PC-3 (cell line): ENCODE results near the gene ZMYND10. TPM values are rescaled to one million over a fixed set of nuclear protein-coding genes. Genes with fewer than 3 reads are reported as not detected.

Experiments
- ATAC-seq: fragments of 200-7000 bp; cut with Tn5 transposase; 2 replicates; pipeline ENCODE4 v1.9.1; 2020; ENCODE audit warnings: mild to moderate bottlenecking, moderate library complexity
- BruUV-seq: library from RNA; stranded (reverse); fragments of 400-500 nt; replicated peaks from 2 replicates; lab custom pipeline; 2021; lab: Mats Ljungman, UMichigan
- CTCF ChIA-PET: fragments of 300-600 bp; sonication (Branson Sonifier 250); formaldehyde crosslinking; loops from one replicate; lab custom pipeline; 2022; ENCODE audit warnings: antibody characterized with exemption; lab: Charles Lee
- POLR2A ChIA-PET: fragments of 300-600 bp; sonication (Branson Sonifier 250); formaldehyde crosslinking; loops from one replicate; lab custom pipeline; 2022; ENCODE audit warnings: antibody characterized with exemption; ENCODE audit not compliant: unreplicated experiment; lab: Charles Lee
- DNase-seq: peaks from one replicate; pipeline ENCODE4 v3.0.0-alpha.2; 2015
- H2AFZ ChIP-seq: fragments of 300-600 bp; sonication (generic); 2 replicates; pipeline ENCODE4 v1.6.0; 2016; ENCODE audit warnings: antibody characterized with exemption, low read length
- H3F3A ChIP-seq: fragments of 300-600 bp; sonication (generic); one replicate; pipeline ENCODE4 v1.6.0; 2017; ENCODE audit warnings: antibody characterized with exemption, low read length, control low read depth, mild to moderate bottlenecking; ENCODE audit not compliant: unreplicated experiment
- H3K27ac ChIP-seq: fragments of 300-600 bp; sonication (generic); 2 replicates; pipeline ENCODE4 v1.5.1; 2016; ENCODE audit warnings: mild to moderate bottlenecking, low read length
- H3K27me3 ChIP-seq: fragments of 300-600 bp; sonication (generic); 2 replicates; pipeline ENCODE4 v1.6.1; 2016; ENCODE audit warnings: low read length, mixed read lengths
- H3K36me3 ChIP-seq: fragments of 300-600 bp; sonication (generic); 2 replicates; pipeline ENCODE4 v1.6.1; 2016; ENCODE audit warnings: low read depth, mixed run types, low read length, mixed read lengths
- H3K4me1 ChIP-seq: fragments of 300-600 bp; sonication (generic); 2 replicates; pipeline ENCODE4 v1.5.1; 2016; ENCODE audit warnings: low read length; ENCODE audit not compliant: insufficient read depth
- H3K4me2 ChIP-seq: fragments of 300-600 bp; sonication (generic); 2 replicates; pipeline ENCODE4 v1.6.0; 2016; ENCODE audit warnings: low read length
- H3K4me3 ChIP-seq: fragments of 300-600 bp; sonication (generic); 2 replicates; pipeline ENCODE4 v1.5.1; 2016; ENCODE audit warnings: mild to moderate bottlenecking, low read length, mixed read lengths
- H3K79me2 ChIP-seq: fragments of 300-600 bp; sonication (generic); 2 replicates; pipeline ENCODE4 v1.6.1; 2017; ENCODE audit warnings: low read length, mixed read lengths
- H3K9ac ChIP-seq: fragments of 300-600 bp; sonication (generic); 2 replicates; pipeline ENCODE4 v1.6.0; 2016; ENCODE audit warnings: mild to moderate bottlenecking, low read length
- H3K9me2 ChIP-seq: fragments of 300-600 bp; sonication (generic); replicated peaks from 2 replicates; pipeline ENCODE4 v1.6.1; 2016; ENCODE audit warnings: mixed run types, low read length, mixed read lengths
- H3K9me3 ChIP-seq: fragments of 300-600 bp; sonication (generic); 2 replicates; pipeline ENCODE4 v1.6.1; 2016; ENCODE audit warnings: low read length, mixed read lengths
- H4K20me1 ChIP-seq: fragments of 300-600 bp; sonication (generic); 2 replicates; pipeline ENCODE4 v1.6.1; 2016; ENCODE audit warnings: low read length, mixed read lengths
- CTCF ChIP-seq: fragments of 300-600 bp; sonication (generic); conservative IDR thresholded peaks from 2 replicates; pipeline ENCODE4 v1.5.1; 2017; ENCODE audit warnings: antibody characterized with exemption, low read depth, mild to moderate bottlenecking, low read length
- EZH2 ChIP-seq: fragments of 300-600 bp; sonication (generic); IDR thresholded peaks from one replicate; pipeline ENCODE4 v1.6.1; 2017; ENCODE audit warnings: antibody characterized with exemption, mild to moderate bottlenecking, low read length; ENCODE audit not compliant: unreplicated experiment
- EZH2phosphoT487 ChIP-seq: fragments of 300-600 bp; sonication (generic); IDR thresholded peaks from 2 replicates; pipeline ENCODE4 v1.6.1; 2018; ENCODE audit warnings: mild to moderate bottlenecking, antibody characterized with exemption, low read length, borderline replicate concordance
- intact Hi-C: fragments of 100-400 bp; cut with micrococcal nuclease; formaldehyde crosslinking; loops from 2 replicates; pipeline ENCODE4 v1.9.0; 2023
- total RNA-seq: library from RNA; depleted of rRNA; stranded (reverse); fragments of >200 nt; gene quantifications from 2 replicates; pipeline ENCODE4 v1.2.3, GENCODE V29; 2014

Gene ZMYND10
- total RNA-seq, 1 experiment from 2014 or later, result 1.6 TPM

GRCh38 chr3:50355829-50356552, 10.5 kb upstream of the ZMYND10 start:
- ATAC-seq (no peak), DNase-seq (no peak)
- POLR2A ChIA-PET, result no interaction called here
- no TSS peak for BruUV-seq
- Histone ChIP-seq H3K4me2 (peak overlapping the region; percentile 93), H3F3A (no peaks in the 10 kb centered on the region), H3K27me3 (no peaks in the 10 kb centered on the region), H3K9me2 (no peaks in the 10 kb centered on the region), H3K9ac (no peak overlapping the region), H2AFZ (no peak overlapping the region), H3K4me3 (peak overlapping the region; percentile 85), H3K4me1 (peaks cover 50% of the 10 kb centered on the region), H4K20me1 (peaks cover 36% of the 10 kb centered on the region), H3K36me3 (peaks cover 34% of the 10 kb centered on the region), H3K27ac (no peak overlapping the region), H3K79me2 (peaks cover 74% of the 10 kb centered on the region), H3K9me3 (no peaks in the 10 kb centered on the region)
- intact Hi-C loops, result no loop called here
- TF ChIP-seq EZH2 (no peak), EZH2phosphoT487 (no peak), CTCF (no peak)
- CTCF ChIA-PET, result interaction anchor here (0.5 to 0.6 kb wide), 2 partner anchors 28 to 236 kb away, joined by 5 to 10 read pairs; no protein-coding TSS in a partner anchor

DNA sequence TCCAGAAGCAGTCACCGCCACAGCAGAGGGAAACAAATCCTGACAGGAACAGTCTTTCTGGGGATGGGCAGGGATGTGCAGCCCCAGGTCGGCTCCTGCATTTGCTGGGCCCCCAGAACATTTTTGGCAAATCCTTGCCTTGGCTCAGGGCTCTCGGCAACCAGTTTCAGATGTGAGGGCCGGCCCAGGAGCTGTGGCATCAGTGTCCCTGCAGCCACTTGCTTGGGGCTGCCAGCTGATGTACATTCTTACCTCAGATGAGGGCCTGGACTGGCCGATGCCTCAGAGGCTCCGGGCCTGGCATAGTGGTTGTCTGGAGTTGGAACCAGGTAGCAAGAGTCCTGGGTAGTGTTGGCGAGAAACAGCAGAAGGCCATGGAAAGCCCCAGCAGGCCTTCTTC, 9.3 kb upstream of the ZMYND10 start:
- H3K4me1 ChIP-seq, result peaks cover 54% of the 10 kb centered on the region
- H3F3A ChIP-seq, result no peaks in the 10 kb centered on the region
- peaks cover 36% of the 10 kb centered on the region for H4K20me1 ChIP-seq
- no peak overlapping the region for H3K9ac ChIP-seq
- intact Hi-C loops, result loop anchor here (5.0 kb wide), 2 partner anchors 257 to 1032 kb away; partner anchors contain the start of genes CISH and MANF
- peaks cover 81% of the 10 kb centered on the region for H3K79me2 ChIP-seq
- no peaks in the 10 kb centered on the region for H3K27me3 ChIP-seq
- DNase-seq (no peak), ATAC-seq (no peak)
- BruUV-seq, result no TSS peak
- CTCF ChIA-PET, result no interaction called here
- no peak overlapping the region for H3K4me3 ChIP-seq
- TF ChIP-seq CTCF, result no peak
- TF ChIP-seq EZH2phosphoT487, result no peak
- TF ChIP-seq EZH2, result no peak
- POLR2A ChIA-PET, result interaction anchor here (0.7 kb wide), 1 partner anchor 1014 kb away, joined by 3 read pairs; no protein-coding TSS in a partner anchor
- no peaks in the 10 kb centered on the region for H3K9me2 ChIP-seq
- H3K36me3 ChIP-seq, result peaks cover 34% of the 10 kb centered on the region
- no peak overlapping the region for H2AFZ ChIP-seq
- H3K27ac ChIP-seq, result no peak overlapping the region
- no peak overlapping the region for H3K4me2 ChIP-seq
- H3K9me3 ChIP-seq, result no peaks in the 10 kb centered on the region
